Kidney (tissue), 14 donors: Measurements from ENCODE around the gene TVP23A. TPM values are rescaled to one million over a fixed set of nuclear protein-coding genes. Genes with fewer than 3 reads are reported as not detected.

Experiments
- DNase-seq, 5 donors: peaks; one replicate each; pipeline ENCODE4 v3.0.0-alpha.2; 2013 to 2020
- FAIRE-seq: peaks from 2 replicates; lab custom pipeline; 2012; peaks lifted over from hg19 to GRCh38; lab: Jason Lieb, UNC
- H3K27ac ChIP-seq, 2 donors: one replicate each; pipeline ENCODE4 v1.7.0; 2013; ENCODE audit warnings: low read depth in 2 of 2, low read length in 2 of 2, inconsistent platforms in 1 of 2
- H3K27me3 ChIP-seq: one replicate; pipeline ENCODE4 v1.7.1; 2013; ENCODE audit warnings: low read length, inconsistent platforms; ENCODE audit not compliant: control insufficient read depth, insufficient read depth
- H3K36me3 ChIP-seq, 3 donors: one replicate each; pipeline versions ENCODE4 v1.7.0 to v1.7.1; 2013; ENCODE audit warnings: low read length in 3 of 3, control low read depth in 1 of 3, inconsistent platforms in 1 of 3; ENCODE audit not compliant: insufficient read depth in 3 of 3, control insufficient read depth in 2 of 3
- H3K4me1 ChIP-seq, 3 donors: one replicate each; pipeline versions ENCODE4 v1.7.0 to v1.7.1; 2013; ENCODE audit warnings: low read length in 3 of 3, inconsistent platforms in 1 of 3, low read depth in 1 of 3; ENCODE audit not compliant: control insufficient read depth in 2 of 3, insufficient read depth in 2 of 3
- H3K4me3 ChIP-seq, 3 donors: one replicate each; pipeline versions ENCODE4 v1.7.0 to v1.8.1; 2013; ENCODE audit warnings: low read length in 3 of 3, control low read depth in 1 of 3, inconsistent platforms in 1 of 3
- H3K9ac ChIP-seq, 3 donors: one replicate each; pipeline versions ENCODE4 v1.7.0 to v1.7.1; 2013; ENCODE audit warnings: low read length in 3 of 3, control low read depth in 1 of 3, inconsistent platforms in 1 of 3
- H3K9me3 ChIP-seq, 3 donors: one replicate each; pipeline versions ENCODE4 v1.7.0 to v1.7.1; 2013; ENCODE audit warnings: low read length in 3 of 3, control low read depth in 1 of 3, inconsistent platforms in 1 of 3; ENCODE audit not compliant: control insufficient read depth in 2 of 3, insufficient read depth in 1 of 3
- intact Hi-C: fragments of 100-400 bp; cut with DNase I; formaldehyde crosslinking; loops from one replicate; pipeline ENCODE4 v1.11.1; 2022
- polyA plus RNA-seq: library from polyadenylated mRNA; stranded (reverse); fragments of 350-450 nt; fragmentation: Illumina TruSeq; extraction: RNeasy Lipid Tissue Mini Kit (QIAGEN cat#74804); gene quantifications from one replicate; pipeline ENCODE4 v1.2.3, GENCODE V29; 2014; ENCODE audit warnings: low read depth, low replicate concordance; ENCODE audit not compliant: insufficient read depth
- total RNA-seq: library from RNA; stranded (reverse); fragmentation: NEBNext Ultra II Directional; extraction: Animal tissue kit (Norgen Biotek cat#: 25700); gene quantifications from one replicate; pipeline ENCODE4 v1.2.1, GENCODE V29; 2021
- TF ChIP-seq, protein P1 (sequence below): IDR thresholded peaks from 3 replicates; pipeline ENCODE4 v1.5.1; 2012; ENCODE audit warnings: mild to moderate bottlenecking, moderate library complexity, borderline replicate concordance; ENCODE audit not compliant: insufficient read depth; ENCODE audit errors: extremely low read depth
- donor health status: control.
- donor health status: control.
- donor health status: control.
- donor health status: control.
- donor health status: control.
- donor health status: DM: yes; HTN: yes; CAD: no.
- donor health status: Normal renal cell carcinoma (clear cell type).

Gene TVP23A
- total and polyA plus RNA-seq, 2 donors from 2014 or later: 0.19 TPM; not detected in 1

DNA sequence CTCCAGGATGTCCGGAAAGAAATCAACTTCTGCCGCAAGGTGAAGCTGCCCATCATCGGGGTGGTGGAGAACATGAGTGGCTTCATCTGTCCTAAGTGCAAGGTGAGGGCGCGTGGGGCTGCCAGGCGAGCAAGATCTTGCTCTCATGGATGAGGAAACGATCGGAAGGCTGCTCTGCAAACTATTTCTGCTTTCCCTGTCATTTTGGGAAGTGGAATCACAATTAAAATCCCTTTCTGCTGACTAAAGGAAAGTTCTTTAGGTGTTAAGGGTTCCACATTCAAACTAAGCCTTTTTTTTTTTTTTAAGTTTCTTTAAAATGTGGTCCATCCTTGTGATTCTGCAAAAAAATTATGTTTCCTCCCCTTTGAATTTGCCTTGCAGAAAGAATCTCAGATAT, 57.2 kb downstream of the TVP23A start:
- DNase-seq (no peak), FAIRE-seq (no peak)
- Histone ChIP-seq H3K9ac (no peak overlapping the region), H3K4me1 (no peaks in the 10 kb centered on the region), H3K36me3 (peaks cover 19 to 57% (median 51%) of the 10 kb centered on the region in 3 donors), H3K27me3 (no peaks in the 10 kb centered on the region), H3K27ac (no peak overlapping the region), H3K9me3 (no peaks in the 10 kb centered on the region), H3K4me3 (no peak overlapping the region)
- intact Hi-C loops: no loop called here
- TF ChIP-seq, protein P1, sequence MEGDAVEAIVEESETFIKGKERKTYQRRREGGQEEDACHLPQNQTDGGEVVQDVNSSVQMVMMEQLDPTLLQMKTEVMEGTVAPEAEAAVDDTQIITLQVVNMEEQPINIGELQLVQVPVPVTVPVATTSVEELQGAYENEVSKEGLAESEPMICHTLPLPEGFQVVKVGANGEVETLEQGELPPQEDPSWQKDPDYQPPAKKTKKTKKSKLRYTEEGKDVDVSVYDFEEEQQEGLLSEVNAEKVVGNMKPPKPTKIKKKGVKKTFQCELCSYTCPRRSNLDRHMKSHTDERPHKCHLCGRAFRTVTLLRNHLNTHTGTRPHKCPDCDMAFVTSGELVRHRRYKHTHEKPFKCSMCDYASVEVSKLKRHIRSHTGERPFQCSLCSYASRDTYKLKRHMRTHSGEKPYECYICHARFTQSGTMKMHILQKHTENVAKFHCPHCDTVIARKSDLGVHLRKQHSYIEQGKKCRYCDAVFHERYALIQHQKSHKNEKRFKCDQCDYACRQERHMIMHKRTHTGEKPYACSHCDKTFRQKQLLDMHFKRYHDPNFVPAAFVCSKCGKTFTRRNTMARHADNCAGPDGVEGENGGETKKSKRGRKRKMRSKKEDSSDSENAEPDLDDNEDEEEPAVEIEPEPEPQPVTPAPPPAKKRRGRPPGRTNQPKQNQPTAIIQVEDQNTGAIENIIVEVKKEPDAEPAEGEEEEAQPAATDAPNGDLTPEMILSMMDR: no peak

DNA sequence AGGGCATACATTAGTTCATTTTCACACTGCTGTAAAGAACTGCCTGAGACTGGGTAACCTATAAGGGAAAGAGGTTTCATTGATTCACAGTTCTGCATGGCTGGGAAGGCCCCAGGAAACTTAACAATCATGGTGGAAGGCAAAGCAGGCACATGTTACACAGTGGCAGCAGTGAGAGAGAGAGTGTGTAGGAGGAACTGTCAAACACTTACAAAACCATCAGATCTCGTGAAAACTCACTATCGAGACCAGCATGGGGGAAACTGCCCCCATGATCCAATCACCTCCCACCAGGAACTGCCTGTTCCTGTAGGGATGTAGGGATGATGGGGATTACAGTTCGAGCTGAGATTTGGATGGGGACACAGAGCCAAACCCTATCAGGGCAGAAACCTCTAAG, 57.7 kb downstream of the TVP23A start:
- Histone ChIP-seq H3K9me3 (no peaks in the 10 kb centered on the region), H3K4me3 (no peak overlapping the region), H3K36me3 (peaks cover 19 to 54% (median 50%) of the 10 kb centered on the region in 3 donors), H3K27ac (no peak overlapping the region), H3K9ac (no peak overlapping the region), H3K4me1 (no peaks in the 10 kb centered on the region), H3K27me3 (no peaks in the 10 kb centered on the region)
- intact Hi-C loops: no loop called here
- no peak for FAIRE-seq
- DNase-seq: no peak
- TF ChIP-seq, protein P1: no peak

DNA sequence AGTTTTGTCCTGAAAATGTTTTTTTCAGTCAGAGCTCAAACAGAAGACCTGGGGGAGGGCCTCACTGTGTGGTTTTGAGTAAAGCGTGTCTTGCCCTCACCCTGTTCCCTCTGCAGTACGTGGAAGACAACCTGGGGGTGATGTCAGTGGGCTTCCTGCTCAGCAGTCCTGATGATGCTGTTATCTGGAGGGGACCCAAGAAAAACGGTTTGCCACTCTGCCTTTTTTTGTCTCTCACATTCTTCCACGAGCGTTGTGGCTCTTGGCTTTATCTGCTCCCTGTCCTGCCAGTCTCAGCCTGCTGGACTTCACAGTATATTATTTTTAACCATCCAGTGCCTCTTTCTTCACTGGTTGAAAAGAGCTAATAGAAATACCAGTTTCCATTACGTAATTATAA, 62.0 kb downstream of the TVP23A start:
- Histone ChIP-seq H3K9ac (no peak overlapping the region), H3K4me3 (no peak overlapping the region), H3K36me3 (peaks cover 10 to 63% (median 39%) of the 10 kb centered on the region in 3 donors), H3K9me3 (no peaks in the 10 kb centered on the region), H3K4me1 (no peaks in the 10 kb centered on the region), H3K27ac (no peak overlapping the region), H3K27me3 (no peaks in the 10 kb centered on the region)
- DNase-seq: no peak
- intact Hi-C loops: no loop called here
- FAIRE-seq: no peak
- TF ChIP-seq, protein P1: no peak

DNA sequence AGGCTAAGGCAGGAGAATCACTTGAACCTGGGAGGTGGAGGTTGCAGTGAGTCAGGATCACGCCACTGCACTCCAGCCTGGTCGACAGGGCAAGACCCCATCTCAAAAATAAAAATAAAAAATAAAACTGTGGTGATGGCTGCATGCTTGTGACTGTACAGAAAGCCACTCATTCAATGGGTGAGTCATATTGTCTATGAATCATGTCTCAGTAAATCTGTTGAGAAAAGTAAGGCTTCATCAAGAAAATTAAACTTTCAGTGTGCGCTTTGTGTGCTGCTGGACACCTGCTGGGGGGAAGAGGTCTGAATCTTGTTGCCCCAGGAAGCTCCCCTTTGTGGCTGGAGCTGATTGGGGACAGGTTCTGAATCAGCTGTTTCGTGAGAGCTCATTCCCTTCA, 63.7 kb downstream of the TVP23A start:
- Histone ChIP-seq H3K9me3 (no peaks in the 10 kb centered on the region), H3K27me3 (no peaks in the 10 kb centered on the region), H3K4me1 (no peaks in the 10 kb centered on the region), H3K27ac (no peak overlapping the region), H3K36me3 (peaks cover 8 to 47% (median 35%) of the 10 kb centered on the region in 3 donors), H3K4me3 (no peak overlapping the region), H3K9ac (no peak overlapping the region)
- no peak for FAIRE-seq
- TF ChIP-seq, protein P1: no peak
- intact Hi-C loops: no loop called here
- no peak for DNase-seq
